ENCODE data around the gene NUTM1. TPM values are rescaled to one million over a fixed set of nuclear protein-coding genes. Genes with fewer than 3 reads are reported as not detected.
"Not testable (repeated sequence)": the region's sequence is repeated elsewhere in the genome, so short reads cannot be mapped to it uniquely, and the experiment has no call there.

Gene NUTM1
- total RNA-seq, 1 experiment from 2014 or later = not detected

DNA sequence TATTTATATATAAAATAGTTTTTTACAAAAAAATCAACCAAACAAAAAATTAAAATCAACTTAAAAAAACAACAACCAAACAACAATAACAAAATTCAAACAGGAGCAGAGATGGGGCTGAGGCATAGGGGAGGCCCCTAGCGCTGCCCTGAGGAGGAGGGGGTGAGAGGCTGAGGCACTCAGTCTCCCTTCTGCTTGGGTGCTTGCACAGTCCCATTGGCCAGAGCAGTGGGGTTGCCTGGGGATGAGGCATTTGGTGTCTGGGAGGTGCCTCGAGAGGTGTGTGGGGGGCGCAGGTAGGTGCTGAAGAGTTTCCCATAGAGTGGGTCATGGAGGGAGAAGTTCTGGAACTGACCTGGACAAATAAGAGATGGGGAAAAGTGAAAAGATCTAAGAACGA, 15.8 kb downstream of the NUTM1 start:
- no peak for DNase-seq (ENCODE audit: low spot score)
- in situ Hi-C loops (cut with HindIII; ENCODE audit: low sequenced_read_pairs) = no loop called here

DNA sequence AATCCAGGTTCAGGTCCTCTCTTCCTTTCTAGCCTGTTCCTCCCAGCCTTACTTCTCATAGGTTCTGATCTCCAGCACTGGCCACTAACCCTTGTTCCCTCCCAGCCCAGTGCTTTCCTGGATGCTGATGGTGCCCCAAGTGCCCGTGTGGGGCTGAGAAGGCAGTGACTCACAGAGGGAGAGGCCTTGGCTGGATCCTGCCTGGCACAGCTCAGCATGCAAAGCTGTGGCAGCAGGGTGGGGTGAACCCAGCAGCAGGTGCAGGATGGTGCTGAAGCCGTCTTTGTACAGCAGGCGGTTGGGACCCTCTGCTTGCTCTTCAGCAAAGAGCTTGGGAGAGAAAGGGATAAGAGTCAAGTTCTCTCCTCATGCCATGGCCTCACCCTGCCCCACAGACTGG, 16.3 kb downstream of the NUTM1 start:
- in situ Hi-C loops (cut with HindIII; ENCODE audit: low sequenced_read_pairs) = no loop called here

DNA sequence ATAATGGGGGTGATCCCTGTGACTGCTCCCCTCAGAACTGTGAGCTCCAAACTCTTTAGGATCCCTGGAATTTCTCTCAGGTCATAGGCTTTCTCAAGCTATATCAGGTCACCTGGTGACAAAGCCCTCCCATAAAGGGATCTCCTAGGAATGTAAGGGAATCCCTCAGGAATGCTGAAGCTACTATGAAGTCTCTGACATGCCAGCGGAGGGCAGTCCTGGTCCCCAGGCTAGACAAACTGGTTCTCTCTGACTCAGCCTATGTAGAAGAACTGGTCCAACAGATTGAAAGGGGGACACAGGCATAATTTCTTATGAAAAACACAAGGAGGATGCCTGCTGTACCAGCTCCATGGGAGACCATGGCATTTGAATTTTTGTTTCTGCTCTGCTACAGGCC, 17.2 kb downstream of the NUTM1 start:
- no peak for DNase-seq (ENCODE audit: low spot score)
- in situ Hi-C loops (cut with HindIII; ENCODE audit: low sequenced_read_pairs) = no loop called here

More for the DNA sequence above, 16.3 kb downstream of the NUTM1 start:
- DNase-seq (ENCODE audit: low spot score) = no peak

DNA sequence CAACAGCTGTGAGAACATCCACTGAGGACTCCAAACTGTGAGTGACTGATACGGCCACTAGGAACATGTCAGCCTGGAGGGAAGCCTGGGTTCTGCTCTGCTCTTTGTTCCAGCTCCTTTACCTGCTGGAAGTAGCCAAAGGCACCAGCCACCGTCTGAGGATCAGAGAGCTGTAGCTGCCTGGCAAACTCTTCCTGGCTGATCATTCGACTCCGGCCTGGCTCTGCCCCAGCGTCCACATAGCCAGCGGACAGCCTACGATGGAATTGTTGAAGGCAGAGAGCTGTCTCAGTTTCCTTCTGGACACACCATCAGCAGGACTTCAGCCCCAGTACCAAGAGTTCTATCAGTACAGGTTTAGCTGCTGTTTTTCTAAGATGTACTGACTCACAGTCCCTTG, 18.2 kb downstream of the NUTM1 start:
- in situ Hi-C loops (cut with HindIII; ENCODE audit: low sequenced_read_pairs) = no loop called here

DNA sequence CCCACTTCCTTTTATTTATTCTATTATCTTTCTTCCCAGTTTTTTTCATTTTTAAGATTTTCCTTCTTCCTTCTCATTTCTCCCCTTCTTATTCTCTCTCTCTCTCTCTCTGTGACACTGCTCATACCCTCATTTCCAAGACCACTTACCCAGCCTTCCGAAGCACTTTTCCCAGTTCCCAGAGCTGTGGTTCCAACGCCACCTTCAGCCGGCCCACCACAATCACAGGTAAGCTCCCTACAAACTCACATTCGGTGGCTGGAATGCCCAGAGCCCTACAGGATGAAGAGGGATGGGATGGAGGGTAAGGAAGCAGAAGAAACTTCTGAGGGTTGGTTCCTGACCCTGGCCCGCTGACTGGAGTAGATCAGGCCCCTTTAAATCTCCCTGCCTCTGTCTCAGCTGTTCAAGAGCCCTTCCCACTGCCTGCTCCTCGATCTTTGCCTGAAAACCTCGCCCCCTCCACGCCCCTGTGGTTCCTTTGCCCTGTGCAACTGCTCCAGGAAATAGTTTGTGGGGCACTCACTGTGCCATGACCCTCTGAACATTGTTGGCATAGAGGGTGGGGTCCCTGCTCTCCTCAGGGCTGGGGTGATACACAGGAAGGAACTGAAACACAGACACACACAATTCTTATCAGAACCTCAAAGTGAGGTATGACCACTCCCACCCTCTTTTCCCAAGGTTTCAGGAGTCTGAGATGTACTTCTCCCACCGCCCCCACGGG, 19.1 kb downstream of the NUTM1 start:
- in situ Hi-C loops (cut with HindIII; ENCODE audit: low sequenced_read_pairs) = no loop called here
- DNase-seq (ENCODE audit: low spot score) = no peak

More for the DNA sequence above, 18.2 kb downstream of the NUTM1 start:
- no peak for DNase-seq (ENCODE audit: low spot score)

DNA sequence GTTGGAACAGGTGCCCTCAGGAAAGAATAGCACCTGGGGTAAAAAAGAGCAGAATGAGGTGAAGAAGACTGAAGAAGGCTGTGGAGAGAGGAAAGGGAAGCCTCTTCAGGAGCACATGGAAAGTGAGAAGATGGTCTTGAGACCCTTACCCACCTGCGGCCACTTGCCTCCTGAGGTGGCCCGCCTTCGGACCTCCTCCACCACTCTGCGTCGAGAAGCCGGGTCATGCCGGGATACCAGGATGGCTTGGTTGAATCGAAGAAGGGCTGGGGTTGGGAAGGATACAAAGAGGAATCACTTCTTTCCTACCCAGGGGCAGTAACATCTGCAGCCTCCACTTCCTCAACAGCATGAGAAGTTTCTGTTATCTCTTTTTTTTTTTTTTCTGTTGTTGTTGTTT, 20.9 kb downstream of the NUTM1 start:
- in situ Hi-C loops (cut with HindIII; ENCODE audit: low sequenced_read_pairs) = no loop called here
- DNase-seq (ENCODE audit: low spot score) = no peak

DNA sequence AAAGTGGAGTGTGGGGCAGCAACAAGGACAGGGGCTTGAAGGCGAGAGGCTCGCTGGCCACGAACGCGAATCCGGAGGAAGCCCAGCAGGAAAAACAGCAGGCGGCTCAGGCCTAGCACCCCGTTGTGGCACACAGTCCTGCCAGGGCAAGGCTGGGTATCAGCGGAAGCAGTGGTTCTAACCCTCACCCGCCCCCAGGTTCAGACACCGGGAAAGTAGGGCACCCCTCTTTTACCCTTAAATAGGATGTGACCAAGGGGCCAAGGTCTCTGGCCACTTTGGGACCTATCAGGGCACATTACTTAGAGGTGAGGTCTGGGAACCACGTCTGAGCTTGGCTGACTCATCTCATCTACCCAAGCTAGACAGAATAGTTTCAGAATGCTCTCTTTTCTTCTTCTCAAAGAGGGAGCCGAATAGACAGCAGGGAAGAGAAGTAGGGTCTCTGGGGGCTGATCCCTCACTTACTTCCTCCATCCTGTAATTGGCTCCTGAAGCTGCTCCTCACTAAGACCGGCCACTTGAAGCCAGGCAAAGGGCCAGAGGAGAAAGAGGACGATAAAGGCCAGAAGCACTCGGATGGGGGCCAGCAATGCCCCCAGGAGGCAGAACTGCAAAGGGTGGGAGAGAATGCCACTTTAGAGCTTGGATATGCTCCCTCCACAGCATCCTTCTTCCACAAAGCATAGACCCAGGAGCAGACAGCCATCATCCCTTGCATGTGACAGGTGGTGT, 22.1 kb downstream of the NUTM1 start:
- no peak for DNase-seq (ENCODE audit: low spot score)
- in situ Hi-C loops (cut with HindIII; ENCODE audit: low sequenced_read_pairs) = no loop called here

DNA sequence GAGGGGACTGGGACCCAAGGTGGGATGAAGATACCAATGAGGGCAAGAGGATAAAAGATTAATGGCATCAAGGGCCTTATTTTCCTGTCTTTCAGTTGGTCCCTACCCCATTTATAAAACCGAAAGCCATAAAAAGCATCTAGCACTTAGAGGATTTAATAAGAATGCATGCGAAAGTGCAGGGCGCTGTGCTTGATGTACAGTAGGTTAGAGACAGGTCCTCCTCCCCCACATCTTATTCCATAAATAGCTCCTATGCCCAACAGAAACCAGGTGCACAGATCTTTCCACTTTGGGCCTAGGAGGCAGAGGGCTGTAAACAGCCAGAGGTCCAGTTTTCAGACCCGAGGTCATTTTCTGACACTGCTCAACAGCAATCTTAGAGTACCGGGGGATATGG, 22.7 kb downstream of the NUTM1 start:
- DNase-seq (ENCODE audit: low spot score) = peak; percentile 72
- in situ Hi-C loops (cut with HindIII; ENCODE audit: low sequenced_read_pairs) = no loop called here

DNA sequence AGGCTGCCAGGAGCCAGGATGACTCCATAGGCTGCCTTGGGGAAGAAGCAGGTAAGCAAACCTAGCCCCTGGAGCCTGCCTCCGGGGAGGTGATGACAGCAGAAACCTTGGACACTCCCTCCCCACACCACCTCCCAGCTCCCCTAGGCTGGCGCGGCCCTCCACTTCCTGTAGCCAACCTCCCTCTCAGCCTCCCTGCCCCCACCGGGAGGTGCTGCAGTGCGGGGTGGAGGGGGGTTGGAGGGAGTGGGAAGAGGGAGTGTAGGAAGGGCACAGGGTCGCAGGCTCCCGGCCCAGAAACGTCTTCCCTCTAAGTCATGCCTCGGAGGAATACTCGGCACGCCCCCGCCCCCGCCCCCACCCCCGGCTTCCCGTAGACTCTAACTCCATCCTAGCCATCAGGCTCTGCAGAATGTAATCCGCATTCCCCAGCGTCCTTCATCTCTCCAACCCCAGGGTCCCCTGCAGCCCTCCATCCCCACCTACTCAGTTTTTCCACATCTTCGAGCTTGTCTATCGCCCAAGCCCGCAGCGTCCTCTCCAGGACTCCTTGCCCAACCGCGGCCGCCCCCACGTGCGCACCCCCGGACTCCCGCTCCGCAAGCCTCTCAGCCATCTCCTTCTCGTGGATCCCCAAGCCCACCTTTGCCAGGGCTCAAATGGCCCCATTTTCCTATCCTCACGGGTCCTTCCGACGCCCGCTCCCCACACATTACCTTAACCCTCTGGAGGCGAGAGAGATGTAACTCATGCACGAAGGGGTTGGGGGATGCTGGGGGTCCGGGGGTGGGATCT, 23.4 kb downstream of the NUTM1 start:
- in situ Hi-C loops (cut with HindIII; ENCODE audit: low sequenced_read_pairs) = no loop called here
- DNase-seq (ENCODE audit: low spot score) = peak; percentile 83

DNA sequence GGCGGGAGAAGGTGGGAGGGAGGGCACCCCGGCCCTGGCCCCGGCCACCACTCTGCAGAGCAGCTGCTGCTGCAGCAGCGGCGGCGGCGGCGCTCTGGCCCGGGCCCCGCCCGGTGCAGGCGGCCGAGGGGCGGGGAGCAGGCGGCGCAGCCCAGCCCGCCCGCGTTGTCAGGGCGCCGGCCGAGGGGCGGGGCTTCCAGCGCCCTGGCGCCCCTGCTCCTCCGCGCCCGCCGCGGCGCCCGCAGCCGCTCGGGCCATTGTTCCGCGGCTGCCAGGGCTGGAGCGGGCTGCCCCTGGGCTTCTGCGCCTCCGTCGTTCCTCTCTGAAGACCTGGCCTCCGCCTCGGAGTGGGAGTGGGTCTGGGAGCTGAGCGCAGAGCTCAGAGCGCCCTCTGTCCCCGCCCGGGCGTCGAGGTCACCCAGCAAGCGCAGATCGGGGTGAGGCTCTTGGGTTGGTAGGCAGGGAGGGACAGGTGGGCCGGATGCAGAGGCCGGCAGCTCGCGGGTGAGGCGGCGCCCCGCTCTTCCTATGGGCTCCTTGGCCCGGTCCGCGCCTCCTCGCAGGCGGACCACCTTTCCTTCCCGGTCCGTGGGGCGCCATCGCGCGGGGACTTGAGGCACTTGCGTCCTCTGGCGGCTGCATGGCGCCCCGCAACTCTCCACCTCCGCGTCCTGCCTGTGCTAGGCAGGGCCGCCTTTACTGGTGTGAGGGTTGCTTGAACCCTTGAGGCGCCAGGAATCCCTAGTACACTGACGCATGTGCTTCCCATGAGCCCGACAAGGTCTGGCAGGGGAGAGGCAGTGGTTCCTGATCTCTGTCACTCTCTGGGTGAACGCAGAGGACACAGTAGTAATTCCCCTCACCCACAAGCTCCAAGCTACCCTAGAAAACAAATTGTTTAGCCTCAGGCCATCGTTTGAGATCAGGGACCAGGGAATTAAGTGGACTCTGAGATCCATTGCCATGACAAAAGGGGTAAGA, 24.3 kb downstream of the NUTM1 start, which contains the start of gene LPCAT4:
Gene LPCAT4 (minus strand): TSS at position 96 of the 981 bp plus-strand sequence. CDS start 96 bp downstream, outside the sequence.
- DNase-seq (ENCODE audit: low spot score) = peak; percentile 90
- in situ Hi-C loops (cut with HindIII; ENCODE audit: low sequenced_read_pairs) = no loop called here

DNA sequence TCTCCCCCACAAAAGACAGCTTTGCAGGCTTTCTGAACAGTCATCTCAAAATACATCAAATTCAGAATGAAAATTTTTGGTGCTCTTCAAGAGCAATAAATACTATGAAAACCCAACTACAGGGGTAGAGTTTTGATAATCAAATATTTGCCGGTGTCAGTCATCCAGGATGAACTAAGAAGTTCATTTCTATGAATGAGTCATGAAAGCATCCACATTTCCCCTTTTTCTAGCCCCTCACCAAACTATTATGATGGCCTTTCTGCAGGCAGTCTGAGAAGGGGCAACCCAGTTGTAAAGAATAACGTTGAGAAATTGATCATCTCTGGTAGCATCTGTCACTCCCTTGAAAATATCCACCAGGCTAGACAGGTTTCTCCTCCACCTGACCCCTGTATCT, 27.0 kb downstream of the NUTM1 start:
- DNase-seq (ENCODE audit: low spot score) = no peak
- in situ Hi-C loops (cut with HindIII; ENCODE audit: low sequenced_read_pairs) = no loop called here

DNA sequence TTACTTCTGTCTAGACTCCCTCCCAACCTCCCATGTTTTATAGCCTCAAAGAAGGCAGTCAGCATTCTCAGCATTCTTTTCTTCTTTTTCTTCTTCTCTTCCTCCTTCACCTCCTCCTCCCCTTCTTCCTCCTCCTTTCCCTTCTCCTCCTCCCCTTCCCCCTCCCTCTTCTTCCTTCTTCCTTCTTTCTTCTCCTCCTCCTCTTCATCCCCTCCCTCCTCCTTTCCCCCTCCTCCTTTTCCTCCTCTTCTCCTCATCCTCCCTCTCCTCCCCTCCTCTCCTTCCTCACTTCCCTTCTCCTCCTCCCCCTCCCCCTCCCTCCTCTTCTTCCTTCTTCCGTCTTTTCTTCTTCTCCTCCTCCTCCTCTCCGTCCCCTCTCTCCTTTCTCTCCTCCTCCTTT, 27.5 kb downstream of the NUTM1 start:
- DNase-seq (ENCODE audit: low spot score) = no peak
- in situ Hi-C loops (cut with HindIII; ENCODE audit: low sequenced_read_pairs) = no loop called here

DNA sequence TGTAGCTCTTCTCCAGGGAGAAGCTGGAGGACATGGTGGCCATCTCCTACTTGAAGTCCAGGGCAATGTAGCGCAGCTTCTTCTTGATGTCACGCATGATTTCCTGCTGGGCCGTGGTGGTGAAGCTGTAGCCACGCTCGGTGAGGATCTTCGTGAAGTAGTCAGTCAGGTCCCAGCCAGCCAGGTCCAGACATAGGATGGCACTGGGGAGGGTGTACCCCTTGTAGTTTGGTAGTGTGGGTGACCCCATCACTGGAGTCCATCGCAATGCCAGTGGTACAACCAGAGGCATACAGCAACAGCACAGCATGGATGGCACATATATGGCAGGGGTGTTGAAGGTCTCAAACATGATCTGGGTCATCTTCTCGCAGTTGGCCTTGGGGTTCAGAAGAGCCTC, 30.8 kb downstream of the NUTM1 start:
- in situ Hi-C loops (cut with HindIII; ENCODE audit: low sequenced_read_pairs) = no loop called here

DNA sequence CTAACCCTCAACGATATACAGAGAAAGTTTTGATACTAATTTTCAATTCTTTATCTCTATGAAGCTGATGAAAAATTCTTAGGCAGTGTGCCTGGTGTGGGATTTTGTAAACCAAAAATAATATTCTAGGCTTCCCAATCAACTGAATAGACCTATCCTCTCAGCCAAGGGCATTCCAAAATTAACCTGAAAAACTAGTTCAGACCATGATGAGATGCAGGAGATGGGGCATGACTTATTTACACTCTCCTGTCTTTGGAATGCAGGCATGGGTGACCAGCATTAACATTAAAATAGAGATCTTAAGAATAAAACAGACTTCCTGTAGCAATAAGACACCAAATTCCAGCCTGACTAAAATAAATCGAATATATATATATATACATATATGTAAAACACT, 31.7 kb downstream of the NUTM1 start:
- in situ Hi-C loops (cut with HindIII; ENCODE audit: low sequenced_read_pairs) = no loop called here
- DNase-seq (ENCODE audit: low spot score) = no peak

More for the DNA sequence above, 30.8 kb downstream of the NUTM1 start:
- no peak for DNase-seq (ENCODE audit: low spot score)

DNA sequence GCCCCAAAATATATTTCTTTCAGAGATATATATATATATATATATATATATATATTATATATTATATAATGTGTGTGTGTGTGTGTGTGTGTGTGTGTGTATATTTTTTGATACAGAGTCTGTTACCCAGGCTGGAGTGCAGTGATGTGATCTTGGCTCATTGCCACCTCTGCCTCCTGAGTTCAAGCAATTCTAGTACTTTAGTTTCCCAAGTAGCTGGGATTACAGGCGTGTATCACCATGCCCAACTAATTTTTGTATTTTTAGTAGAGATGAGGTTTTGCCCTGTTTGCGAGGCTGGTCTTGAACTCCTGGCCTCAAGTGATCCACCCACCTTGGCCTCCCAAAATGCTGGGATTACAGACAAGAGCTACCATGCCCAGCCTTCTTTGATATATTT, 32.4 kb downstream of the NUTM1 start:
- in situ Hi-C loops (cut with HindIII; ENCODE audit: low sequenced_read_pairs); DNase-seq (ENCODE audit: low spot score): not testable (repeated sequence)

DNA sequence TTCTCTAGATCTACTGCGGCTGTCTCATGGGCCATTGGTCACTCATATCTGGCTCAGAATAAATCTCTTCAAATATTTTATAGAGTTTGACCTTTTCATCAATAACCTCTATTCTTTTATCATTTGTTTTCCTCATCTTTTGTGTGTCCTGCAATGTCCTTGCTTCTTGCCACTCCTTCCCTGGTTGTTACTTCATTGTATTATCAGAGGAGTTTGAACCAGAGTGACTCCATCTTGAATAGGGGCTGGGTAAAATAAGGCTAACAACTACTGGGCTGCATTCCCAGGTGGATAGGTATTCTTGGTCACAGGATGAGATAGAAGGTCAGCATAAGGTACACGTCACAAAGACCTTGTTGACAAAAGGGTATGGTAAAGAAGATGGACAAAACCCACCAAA, 33.7 kb downstream of the NUTM1 start:
- no peak for DNase-seq (ENCODE audit: low spot score)
- in situ Hi-C loops (cut with HindIII; ENCODE audit: low sequenced_read_pairs) = no loop called here

DNA sequence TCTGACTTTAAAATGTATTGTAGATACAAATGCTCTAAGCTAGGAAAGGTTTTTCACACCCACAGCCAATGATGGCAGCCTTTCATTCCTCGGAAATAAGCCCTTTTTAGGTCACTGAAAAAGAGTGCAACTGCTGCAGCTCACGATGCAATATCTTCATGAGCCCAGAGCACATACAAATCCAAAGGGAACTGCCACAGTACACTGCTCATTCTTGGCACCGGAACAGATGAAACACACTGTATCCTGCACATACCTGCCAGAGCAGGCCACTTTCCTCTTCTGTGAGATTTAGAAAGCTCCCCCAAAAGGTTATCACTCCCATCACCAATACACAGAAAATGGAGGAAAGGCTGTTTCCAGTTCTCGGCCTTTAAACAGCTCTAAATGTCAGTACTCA, 37.4 kb downstream of the NUTM1 start:
- in situ Hi-C loops (cut with HindIII; ENCODE audit: low sequenced_read_pairs) = not testable (repeated sequence)

DNA sequence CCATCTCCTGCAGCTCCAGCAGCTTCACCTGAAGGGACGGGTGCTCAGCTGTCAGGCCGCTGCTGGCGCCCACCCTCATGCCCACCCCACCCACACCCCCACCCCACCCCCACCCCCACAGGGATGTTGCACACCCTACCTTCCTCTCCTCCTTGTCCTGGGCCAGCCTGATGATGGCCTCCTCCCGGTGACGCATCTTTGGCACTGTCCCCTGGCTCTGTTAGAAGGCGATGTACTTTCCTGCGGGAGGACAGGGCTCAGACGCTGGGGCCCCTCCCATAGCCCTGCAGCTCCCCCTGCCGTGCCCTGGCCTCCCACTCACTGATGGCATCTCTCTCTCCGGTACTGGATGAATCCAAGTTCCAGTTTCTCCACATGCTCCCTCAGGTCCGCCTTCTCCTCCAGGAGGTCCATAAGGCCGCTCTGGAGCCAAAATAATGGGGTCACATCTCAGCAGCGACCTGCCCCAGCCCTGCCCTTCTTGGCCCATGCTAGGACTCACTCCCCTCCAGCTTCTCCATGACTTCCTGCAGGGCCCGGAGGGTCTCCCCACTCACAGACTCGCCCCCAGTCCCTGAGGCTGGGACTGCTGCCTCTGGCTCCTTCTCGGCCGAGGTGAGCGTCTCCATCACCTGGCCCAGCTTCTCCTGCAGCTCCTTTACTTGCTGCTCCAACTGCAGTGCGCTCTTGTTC, 38.9 kb downstream of the NUTM1 start:
- DNase-seq (ENCODE audit: low spot score); in situ Hi-C loops (cut with HindIII; ENCODE audit: low sequenced_read_pairs): not testable (repeated sequence)

More for the DNA sequence above, 37.4 kb downstream of the NUTM1 start:
- DNase-seq (ENCODE audit: low spot score) = peak; percentile 63
